ENCODE data around the gene RAB3C. TPM values are rescaled to one million over a fixed set of nuclear protein-coding genes. Genes with fewer than 3 reads are reported as not detected.

RAB3C gene
- total and polyA plus RNA-seq, 12 donors = 0.09 to 22.0 (median 6.1) TPM

DNA sequence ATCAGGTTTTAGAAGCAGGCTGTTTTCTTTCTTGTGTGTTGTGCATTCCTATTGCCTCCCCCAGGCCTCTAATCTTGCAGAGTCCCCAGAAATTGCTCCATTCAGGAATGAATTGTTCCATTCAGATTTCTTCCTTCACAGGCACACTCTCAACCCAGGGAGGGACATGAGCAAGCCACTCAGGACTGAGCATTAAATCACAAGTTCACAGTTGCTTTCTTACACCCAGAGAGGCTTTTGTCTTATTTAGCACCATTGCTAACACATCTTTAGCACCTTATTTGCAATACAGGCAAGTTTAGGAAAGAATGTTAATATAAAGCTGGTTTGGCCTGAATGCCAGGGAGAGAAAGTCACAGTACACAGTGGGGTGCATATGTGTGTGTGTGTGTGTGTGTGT is 221.4 kb downstream of the RAB3C start:
- Histone ChIP-seq H3K4me3 (no peak overlapping the region), H3K9me3 (replicated peaks in 1 of 3) (no peaks in the 10 kb centered on the region), H3K27me3 (no peaks in the 10 kb centered on the region), H3K27ac (no peak overlapping the region), H3K4me1 (replicated peaks in 1 of 2) (no peaks in the 10 kb centered on the region), H3K36me3 (replicated peaks in 1 of 2) (no peaks in the 10 kb centered on the region)
- DNase-seq = no peak
- TF ChIP-seq, protein P1, sequence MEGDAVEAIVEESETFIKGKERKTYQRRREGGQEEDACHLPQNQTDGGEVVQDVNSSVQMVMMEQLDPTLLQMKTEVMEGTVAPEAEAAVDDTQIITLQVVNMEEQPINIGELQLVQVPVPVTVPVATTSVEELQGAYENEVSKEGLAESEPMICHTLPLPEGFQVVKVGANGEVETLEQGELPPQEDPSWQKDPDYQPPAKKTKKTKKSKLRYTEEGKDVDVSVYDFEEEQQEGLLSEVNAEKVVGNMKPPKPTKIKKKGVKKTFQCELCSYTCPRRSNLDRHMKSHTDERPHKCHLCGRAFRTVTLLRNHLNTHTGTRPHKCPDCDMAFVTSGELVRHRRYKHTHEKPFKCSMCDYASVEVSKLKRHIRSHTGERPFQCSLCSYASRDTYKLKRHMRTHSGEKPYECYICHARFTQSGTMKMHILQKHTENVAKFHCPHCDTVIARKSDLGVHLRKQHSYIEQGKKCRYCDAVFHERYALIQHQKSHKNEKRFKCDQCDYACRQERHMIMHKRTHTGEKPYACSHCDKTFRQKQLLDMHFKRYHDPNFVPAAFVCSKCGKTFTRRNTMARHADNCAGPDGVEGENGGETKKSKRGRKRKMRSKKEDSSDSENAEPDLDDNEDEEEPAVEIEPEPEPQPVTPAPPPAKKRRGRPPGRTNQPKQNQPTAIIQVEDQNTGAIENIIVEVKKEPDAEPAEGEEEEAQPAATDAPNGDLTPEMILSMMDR (IDR thresholded peaks at IDR 0.05) = no peak
- intact Hi-C loops (cut with DNase I) = no loop called here

DNA sequence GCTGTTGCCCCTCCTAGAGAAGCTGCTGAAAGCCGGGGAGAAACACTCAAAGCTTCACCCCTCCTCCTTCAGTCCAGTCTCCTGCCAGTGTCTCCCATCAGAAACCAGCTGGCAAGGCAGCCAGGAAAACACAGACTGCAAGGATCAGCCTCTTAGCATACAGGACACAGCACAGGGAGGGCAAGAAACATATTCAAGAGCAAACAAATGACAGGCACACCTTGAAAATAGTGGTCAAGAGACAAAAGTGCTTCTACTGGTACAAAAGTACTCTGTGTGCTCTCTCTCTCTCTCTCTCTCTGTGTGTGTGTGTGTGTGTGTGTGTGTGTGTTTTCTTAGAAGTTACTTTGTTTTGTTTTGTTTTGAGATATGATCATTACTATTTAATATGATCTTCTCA is 227.2 kb downstream of the RAB3C start:
- 55 to 79% (median 61%) methylated on average over 1 of the region's 1 CpG for WGBS, 4 donors
- no peak overlapping the region for H3K4me3 ChIP-seq
- no peak for TF ChIP-seq POLR2A (IDR thresholded peaks at IDR 0.05)
- TF ChIP-seq, protein P1 (IDR thresholded peaks at IDR 0.05) = no peak
- no peaks in the 10 kb centered on the region for H3K9me3 ChIP-seq (replicated peaks in 1 of 3)
- H3K27me3 ChIP-seq = no peaks in the 10 kb centered on the region
- H3K27ac ChIP-seq = no peak overlapping the region
- no peak for DNase-seq
- H3K36me3 ChIP-seq (replicated peaks in 1 of 2) = no peaks in the 10 kb centered on the region
- no peaks in the 10 kb centered on the region for H3K4me1 ChIP-seq (replicated peaks in 1 of 2)
- intact Hi-C loops (cut with DNase I) = loop anchor here in 1 of 2 donors (10.0 kb wide), 1 partner anchor 315 kb away; the partner anchor contains the start of gene GAPT

DNA sequence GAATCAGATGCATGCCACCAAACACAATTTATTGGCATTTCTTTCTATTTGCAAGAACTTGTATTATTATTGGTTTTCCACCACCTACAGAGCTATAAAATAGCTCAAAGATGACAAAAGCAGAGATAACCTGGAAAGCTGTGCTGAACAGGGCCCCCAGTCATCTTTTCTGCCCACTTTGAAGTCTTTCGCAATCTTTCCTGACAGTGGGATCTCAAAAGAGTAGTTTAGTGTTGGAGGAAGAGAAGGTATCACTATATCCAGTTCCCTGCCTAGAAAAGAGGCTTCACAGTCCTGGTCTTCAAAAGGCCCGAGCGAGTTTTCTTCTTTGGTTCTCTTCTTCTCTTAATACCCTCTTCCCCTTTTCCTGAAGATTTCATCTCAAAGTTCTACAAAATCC is 231.0 kb downstream of the RAB3C start:
- no peak overlapping the region for H3K4me3 ChIP-seq
- WGBS, 4 donors = 91 to 97% (median 92%) methylated on average over 3 of the region's 3 CpGs
- no peaks in the 10 kb centered on the region for H3K4me1 ChIP-seq (replicated peaks in 1 of 2)
- H3K27ac ChIP-seq = no peak overlapping the region
- no peaks in the 10 kb centered on the region for H3K36me3 ChIP-seq (replicated peaks in 1 of 2)
- TF ChIP-seq POLR2A (IDR thresholded peaks at IDR 0.05) = no peak
- TF ChIP-seq, protein P1 (IDR thresholded peaks at IDR 0.05) = no peak
- H3K27me3 ChIP-seq = no peaks in the 10 kb centered on the region
- no peak for DNase-seq
- H3K9me3 ChIP-seq (replicated peaks in 1 of 3) = no peaks in the 10 kb centered on the region
- intact Hi-C loops (cut with DNase I) = loop anchor here in 1 of 2 donors (10.0 kb wide), 1 partner anchor 319 kb away; the partner anchor contains the start of gene GAPT

DNA sequence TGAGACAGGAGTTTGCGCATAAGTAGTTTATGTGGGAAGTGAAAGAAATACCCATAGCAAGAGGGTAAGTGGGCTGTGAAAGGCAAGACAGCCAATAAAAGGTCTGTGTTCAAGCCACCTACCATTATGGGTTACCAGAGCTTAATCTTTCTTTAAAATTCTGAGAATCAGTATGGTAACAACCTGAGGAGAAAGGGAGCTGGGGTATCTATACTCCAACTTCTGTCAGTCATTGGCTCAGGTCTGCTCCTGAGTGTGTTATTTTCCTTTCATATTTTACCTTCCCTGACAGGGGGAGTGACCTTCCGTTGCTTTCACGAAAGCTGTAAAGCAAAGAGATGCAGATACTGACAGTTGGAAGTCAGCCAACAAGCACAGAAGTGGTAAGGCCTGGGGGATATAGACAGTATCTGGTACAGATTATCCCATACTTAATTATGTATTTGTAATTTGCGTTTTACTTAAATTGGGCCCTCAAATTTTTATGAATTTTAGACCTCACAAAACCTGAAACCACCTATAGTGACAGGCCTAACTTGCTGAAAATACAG is 233.4 kb downstream of the RAB3C start:
- intact Hi-C loops (cut with DNase I) = loop anchor here in 1 of 2 donors (10.0 kb wide), 1 partner anchor 321 kb away; the partner anchor contains the start of gene GAPT

More for the DNA sequence above, 233.4 kb downstream of the RAB3C start:
- no peak for DNase-seq
- H3K27ac ChIP-seq = no peak overlapping the region
- H3K27me3 ChIP-seq = no peaks in the 10 kb centered on the region
- no peaks in the 10 kb centered on the region for H3K36me3 ChIP-seq (replicated peaks in 1 of 2)
- no peaks in the 10 kb centered on the region for H3K4me1 ChIP-seq (replicated peaks in 1 of 2)
- no peak overlapping the region for H3K4me3 ChIP-seq
- H3K9me3 ChIP-seq (replicated peaks in 1 of 3) = no peaks in the 10 kb centered on the region
- TF ChIP-seq, protein P1 (IDR thresholded peaks at IDR 0.05) = no peak
- TF ChIP-seq POLR2A (IDR thresholded peaks at IDR 0.05) = no peak
- WGBS, 4 donors = 78 to 91% (median 88%) methylated on average over 4 of the region's 4 CpGs
